Measurements from ENCODE around the gene MEPCE.

GRCh38 chr7:100432621-100433275 is 3.1 kb downstream of the MEPCE start:
- TF ChIP-seq CTCF (conservative IDR thresholded peaks at IDR 0.05; ENCODE audit: low read depth, low read length) (no peak), EZH2 (IDR thresholded peaks at IDR 0.05; ENCODE audit: borderline replicate concordance, low read depth, low read length, poor library complexity, severe bottlenecking) (no peak)
